Type B pancreatic cell (in vitro differentiated cells): Measurements from ENCODE around the gene CDH11. TPM values are rescaled to one million over a fixed set of nuclear protein-coding genes. Genes with fewer than 3 reads are reported as not detected.

ENCODE experiments used
- DNase-seq: peaks from one replicate; pipeline ENCODE4 v3.0.0; 2021; ENCODE audit warnings: mixed read lengths; ENCODE audit not compliant: unreplicated experiment; ENCODE audit errors: extremely low spot score
- H3K27ac Mint-ChIP-seq: 2 replicates; pipeline ENCODE4 v1.8.0; 2021; ENCODE audit warnings: mild to moderate bottlenecking, mixed read lengths
- H3K27me3 Mint-ChIP-seq: 2 replicates; pipeline ENCODE4 v1.8.0; 2021; ENCODE audit warnings: mixed read lengths
- H3K36me3 Mint-ChIP-seq: 2 replicates; pipeline ENCODE4 v1.8.0; 2021; ENCODE audit warnings: mixed read lengths
- H3K4me1 Mint-ChIP-seq: one replicate; pipeline ENCODE4 v1.8.0; 2021; ENCODE audit warnings: mixed read lengths; ENCODE audit not compliant: unreplicated experiment
- H3K4me3 Mint-ChIP-seq: 2 replicates; pipeline ENCODE4 v1.8.0; 2021; ENCODE audit warnings: mild to moderate bottlenecking, mixed read lengths
- H3K9me3 Mint-ChIP-seq: 2 replicates; pipeline ENCODE4 v1.8.0; 2021; ENCODE audit warnings: mixed read lengths
- CTCF ChIP-seq: fragments of 200-600 bp; sonication (generic); conservative IDR thresholded peaks from 2 replicates; pipeline ENCODE4 v1.5.0; 2021; ENCODE audit warnings: antibody characterized with exemption, mild to moderate bottlenecking
- total RNA-seq: library from RNA; stranded (reverse); gene quantifications from 2 replicates; pipeline ENCODE4 v1.2.1, GENCODE V29; 2021; ENCODE audit warnings: low replicate concordance

The CDH11 gene
- total RNA-seq, 1 donor from 2014 or later: 287 TPM

GRCh38 chr16:64982581-64982980 lies 139.3 kb downstream of the CDH11 start:
- Mint-ChIP-seq H3K9me3 (no peaks in the 10 kb centered on the region), H3K27me3 (no peaks in the 10 kb centered on the region), H3K27ac (no peak overlapping the region), H3K36me3 (peaks cover 44% of the 10 kb centered on the region), H3K4me3 (no peak overlapping the region), H3K4me1 (peaks cover 18% of the 10 kb centered on the region)
- DNase-seq: no peak
- TF ChIP-seq CTCF: no peak

- Mint-ChIP-seq H3K27ac (no peak overlapping the region), H3K27me3 (no peaks in the 10 kb centered on the region), H3K9me3 (no peaks in the 10 kb centered on the region), H3K4me3 (no peak overlapping the region), H3K36me3 (peaks cover 39% of the 10 kb centered on the region), H3K4me1 (peaks cover 18% of the 10 kb centered on the region)
- DNase-seq: no peak
- no peak for TF ChIP-seq CTCF
These were observed 140.1 kb downstream of the CDH11 start for GRCh38 chr16:64981568-64982281.

GRCh38 chr16:64977206-64977920 lies 144.5 kb downstream of the CDH11 start:
- H3K36me3 Mint-ChIP-seq: peaks cover 26% of the 10 kb centered on the region
- peaks cover 13% of the 10 kb centered on the region for H3K4me1 Mint-ChIP-seq
- no peaks in the 10 kb centered on the region for H3K9me3 Mint-ChIP-seq
- no peaks in the 10 kb centered on the region for H3K27me3 Mint-ChIP-seq
- H3K27ac Mint-ChIP-seq: no peak overlapping the region
- no peak for DNase-seq
- TF ChIP-seq CTCF: no peak
- no peak overlapping the region for H3K4me3 Mint-ChIP-seq

GRCh38 chr16:64975821-64976220 lies 146.0 kb downstream of the CDH11 start:
- no peak for DNase-seq
- no peak for TF ChIP-seq CTCF
- Mint-ChIP-seq H3K9me3 (no peaks in the 10 kb centered on the region), H3K4me3 (no peak overlapping the region), H3K36me3 (peaks cover 31% of the 10 kb centered on the region), H3K27ac (no peak overlapping the region), H3K27me3 (no peaks in the 10 kb centered on the region), H3K4me1 (peaks cover 9% of the 10 kb centered on the region)

GRCh38 chr16:64974381-64974780 lies 147.5 kb downstream of the CDH11 start:
- no peak for TF ChIP-seq CTCF
- peaks cover 10% of the 10 kb centered on the region for H3K4me1 Mint-ChIP-seq
- no peaks in the 10 kb centered on the region for H3K27me3 Mint-ChIP-seq
- no peak for DNase-seq
- H3K4me3 Mint-ChIP-seq: no peak overlapping the region
- H3K27ac Mint-ChIP-seq: no peak overlapping the region
- H3K9me3 Mint-ChIP-seq: no peaks in the 10 kb centered on the region
- H3K36me3 Mint-ChIP-seq: peaks cover 34% of the 10 kb centered on the region
